ENCODE measurements around the gene NHSL2. TPM values are rescaled to one million over a fixed set of nuclear protein-coding genes. Genes with fewer than 3 reads are reported as not detected.
A peak's percentile ranks its signal among the peaks of the same experiment; 100 is the strongest.

NHSL2 gene
- total and polyA plus RNA-seq, 4 donors = 1.4 to 9.9 (median 4.7) TPM

DNA sequence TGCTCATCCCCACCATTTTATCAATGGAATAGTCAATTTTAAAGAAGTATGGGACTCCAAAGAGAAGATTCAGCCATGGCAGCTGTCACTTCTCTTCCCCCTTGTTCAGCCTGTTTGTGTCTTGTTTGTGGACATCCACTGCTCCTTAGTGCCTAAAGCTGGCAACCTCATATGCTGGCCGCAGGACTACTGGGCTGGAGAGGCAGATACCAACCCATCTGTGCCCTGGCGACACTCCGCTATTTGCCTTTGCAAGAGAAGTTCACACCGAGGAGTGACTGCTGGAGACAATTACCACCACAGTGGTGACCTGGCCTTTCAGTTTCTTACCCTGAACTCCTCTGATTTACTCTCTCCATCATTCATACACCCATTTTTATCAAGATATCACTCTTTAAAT lies 64.3 kb downstream of the NHSL2 start:
- Histone ChIP-seq H3K4me1 (ENCODE audit: control insufficient read depth in 5 of 5, insufficient read depth in 5 of 5, low read length in 5 of 5) (peaks cover 0 to 5% (median 0%) of the 10 kb centered on the region in 5 donors), H3K4me3 (no peak overlapping the region), H3K27ac (ENCODE audit: low read depth in 1 of 2, low read length in 1 of 2) (no peak overlapping the region), H3K27me3 (ENCODE audit: control insufficient read depth in 3 of 3, insufficient read depth in 3 of 3, low read length in 2 of 3) (peaks cover 0 to 3% (median 3%) of the 10 kb centered on the region in 3 donors), H3K9me3 (ENCODE audit: control insufficient read depth in 4 of 4, insufficient read depth in 3 of 4, low read length in 3 of 4) (peaks cover 0 to 3% (median 0%) of the 10 kb centered on the region in 4 donors), H3K36me3 (ENCODE audit: control insufficient read depth in 4 of 4, insufficient read depth in 4 of 4, low read length in 4 of 4) (no peaks in the 10 kb centered on the region), H3K9ac (ENCODE audit: insufficient read depth in 1 of 2, low read length in 2 of 2) (no peak overlapping the region)
- TF ChIP-seq, protein P1, sequence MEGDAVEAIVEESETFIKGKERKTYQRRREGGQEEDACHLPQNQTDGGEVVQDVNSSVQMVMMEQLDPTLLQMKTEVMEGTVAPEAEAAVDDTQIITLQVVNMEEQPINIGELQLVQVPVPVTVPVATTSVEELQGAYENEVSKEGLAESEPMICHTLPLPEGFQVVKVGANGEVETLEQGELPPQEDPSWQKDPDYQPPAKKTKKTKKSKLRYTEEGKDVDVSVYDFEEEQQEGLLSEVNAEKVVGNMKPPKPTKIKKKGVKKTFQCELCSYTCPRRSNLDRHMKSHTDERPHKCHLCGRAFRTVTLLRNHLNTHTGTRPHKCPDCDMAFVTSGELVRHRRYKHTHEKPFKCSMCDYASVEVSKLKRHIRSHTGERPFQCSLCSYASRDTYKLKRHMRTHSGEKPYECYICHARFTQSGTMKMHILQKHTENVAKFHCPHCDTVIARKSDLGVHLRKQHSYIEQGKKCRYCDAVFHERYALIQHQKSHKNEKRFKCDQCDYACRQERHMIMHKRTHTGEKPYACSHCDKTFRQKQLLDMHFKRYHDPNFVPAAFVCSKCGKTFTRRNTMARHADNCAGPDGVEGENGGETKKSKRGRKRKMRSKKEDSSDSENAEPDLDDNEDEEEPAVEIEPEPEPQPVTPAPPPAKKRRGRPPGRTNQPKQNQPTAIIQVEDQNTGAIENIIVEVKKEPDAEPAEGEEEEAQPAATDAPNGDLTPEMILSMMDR (IDR thresholded peaks at IDR 0.05; ENCODE audit: control extremely low read depth, extremely low read depth) = no peak
- no peak for DNase-seq
- 78 to 90% methylated on average over 4 of the region's 4 CpGs for WGBS, 2 donors
- no peak for ATAC-seq (ENCODE audit: insufficient read depth, low FRiP score)

DNA sequence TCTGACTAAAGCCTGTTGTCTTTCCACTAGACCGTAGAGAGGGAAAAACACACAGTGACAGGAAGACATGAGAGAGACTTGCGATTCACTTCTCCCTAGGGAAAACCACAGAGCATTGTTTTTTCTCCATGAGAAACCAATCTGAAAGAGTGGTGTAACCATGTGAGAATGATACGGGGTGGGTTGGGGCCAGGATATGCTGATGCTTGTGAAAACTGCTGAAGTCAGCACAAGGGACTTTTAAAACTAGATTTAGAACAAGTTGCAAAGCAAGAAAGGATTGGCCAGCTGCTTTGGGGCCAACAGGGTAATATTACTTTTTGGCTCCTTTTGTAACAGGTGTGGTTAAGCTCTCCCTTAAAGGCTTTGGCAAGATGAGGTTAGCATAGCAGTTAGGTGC lies 66.1 kb downstream of the NHSL2 start:
- peak in 1 of 3 donors; percentile 39 for DNase-seq
- Histone ChIP-seq H3K27ac (ENCODE audit: low read depth in 1 of 2, low read length in 1 of 2) (no peak overlapping the region), H3K4me3 (no peak overlapping the region), H3K27me3 (ENCODE audit: control insufficient read depth in 3 of 3, insufficient read depth in 3 of 3, low read length in 2 of 3) (peaks cover 0 to 3% (median 3%) of the 10 kb centered on the region in 3 donors), H3K4me1 (ENCODE audit: control insufficient read depth in 5 of 5, insufficient read depth in 5 of 5, low read length in 5 of 5) (peaks cover 0 to 5% (median 0%) of the 10 kb centered on the region in 5 donors), H3K9ac (ENCODE audit: insufficient read depth in 1 of 2, low read length in 2 of 2) (no peak overlapping the region), H3K36me3 (ENCODE audit: control insufficient read depth in 4 of 4, insufficient read depth in 4 of 4, low read length in 4 of 4) (no peaks in the 10 kb centered on the region), H3K9me3 (ENCODE audit: control insufficient read depth in 4 of 4, insufficient read depth in 3 of 4, low read length in 3 of 4) (peaks cover 0 to 3% (median 0%) of the 10 kb centered on the region in 4 donors)
- 25 to 52% methylated on average over 3 of the region's 3 CpGs for whole genome bisulfite sequencing, 2 donors
- no peak for ATAC-seq (ENCODE audit: insufficient read depth, low FRiP score)
- TF ChIP-seq, protein P1 (IDR thresholded peaks at IDR 0.05; ENCODE audit: control extremely low read depth, extremely low read depth) = no peak

DNA sequence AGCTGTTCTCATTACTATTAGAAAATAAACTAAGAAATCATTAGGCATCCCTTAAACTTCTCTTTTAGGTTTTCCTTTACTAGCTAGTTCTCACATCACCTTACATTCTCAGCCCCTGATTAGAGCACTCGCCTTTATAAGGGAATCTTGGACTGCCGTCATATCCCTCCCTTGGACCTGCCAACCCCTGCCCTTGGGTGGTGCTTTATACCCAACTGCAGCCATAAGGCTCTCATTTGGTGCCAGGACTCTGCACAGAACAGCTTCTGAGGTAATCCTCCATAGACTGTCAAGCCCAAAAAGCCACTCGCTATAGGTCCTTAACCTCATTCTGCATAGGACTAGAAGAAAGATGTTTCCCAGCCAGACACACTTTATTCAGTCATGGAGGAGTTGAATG lies 67.5 kb downstream of the NHSL2 start:
- Histone ChIP-seq H3K4me1 (ENCODE audit: control insufficient read depth in 5 of 5, insufficient read depth in 5 of 5, low read length in 5 of 5) (peaks cover 0 to 5% (median 0%) of the 10 kb centered on the region in 5 donors), H3K4me3 (no peak overlapping the region), H3K36me3 (ENCODE audit: control insufficient read depth in 4 of 4, insufficient read depth in 4 of 4, low read length in 4 of 4) (no peaks in the 10 kb centered on the region), H3K9me3 (ENCODE audit: control insufficient read depth in 4 of 4, insufficient read depth in 3 of 4, low read length in 3 of 4) (no peaks in the 10 kb centered on the region), H3K27me3 (ENCODE audit: control insufficient read depth in 3 of 3, insufficient read depth in 3 of 3, low read length in 2 of 3) (peaks cover 0 to 3% (median 0%) of the 10 kb centered on the region in 3 donors), H3K9ac (ENCODE audit: insufficient read depth in 1 of 2, low read length in 2 of 2) (no peak overlapping the region), H3K27ac (ENCODE audit: low read depth in 1 of 2, low read length in 1 of 2) (no peak overlapping the region)
- TF ChIP-seq, protein P1 (IDR thresholded peaks at IDR 0.05; ENCODE audit: control extremely low read depth, extremely low read depth) = no peak
- ATAC-seq (ENCODE audit: insufficient read depth, low FRiP score) (no peak), DNase-seq (no peak)
- WGBS, 2 donors = 82 to 88% methylated on average over 3 of the region's 3 CpGs
